Breast epithelium (tissue), 4 donors: ENCODE data around the gene RFPL2. TPM values are rescaled to one million over a fixed set of nuclear protein-coding genes. Genes with fewer than 3 reads are reported as not detected.

ENCODE experiments used
- DNase-seq, 2 donors: peaks; one replicate each; pipeline ENCODE4 v3.0.0-alpha.2; 2019; ENCODE audit warnings: low spot score in 2 of 2
- H3K27ac ChIP-seq, 2 donors: fragments of 200-600 bp; sonication (generic) in 1 of 2; one replicate each; pipeline ENCODE4 v1.5.1; 2016 to 2019; ENCODE audit warnings: mild to moderate bottlenecking in 1 of 2
- H3K27me3 ChIP-seq, 2 donors: fragments of 200-600 bp; sonication (generic) in 1 of 2; one replicate each; pipeline versions ENCODE4 v1.5.1 to v1.6.0; 2017 to 2019; ENCODE audit warnings: control low read depth in 1 of 2, mild to moderate bottlenecking in 1 of 2
- H3K36me3 ChIP-seq: fragments of 200-600 bp; one replicate; pipeline ENCODE4 v1.5.1; 2019
- H3K4me1 ChIP-seq, 2 donors: fragments of 200-600 bp; sonication (generic); one replicate each; pipeline ENCODE4 v1.5.1; 2016 to 2019; ENCODE audit warnings: control low read depth in 1 of 2
- H3K4me3 ChIP-seq, 3 donors: fragments of 200-600 bp; sonication (generic); 1 replicate in 2 of 3; 2 replicates in 1 of 3; pipeline ENCODE4 v1.5.1; 2016 to 2019; ENCODE audit warnings: mild to moderate bottlenecking in 3 of 3, moderate library complexity in 2 of 3
- H3K9me3 ChIP-seq, 2 donors: fragments of 200-600 bp; sonication (generic) in 1 of 2; one replicate each; pipeline ENCODE4 v1.5.1; 2016 to 2019; ENCODE audit warnings: control low read depth in 1 of 2
- CTCF ChIP-seq, 3 donors: fragments of 450-650 bp; IDR thresholded peaks; one replicate each; pipeline ENCODE4 v1.5.1; 2016 to 2017; ENCODE audit warnings: antibody characterized with exemption in 3 of 3, mild to moderate bottlenecking in 3 of 3, moderate library complexity in 3 of 3
- POLR2A ChIP-seq: fragments of 450-650 bp; IDR thresholded peaks from one replicate; pipeline ENCODE4 v1.6.1; 2016; ENCODE audit warnings: antibody characterized with exemption, mild to moderate bottlenecking, moderate library complexity
- POLR2AphosphoS5 ChIP-seq, 3 donors: sonication (generic); formaldehyde crosslinking; IDR thresholded peaks; one replicate each; pipeline ENCODE4 v1.6.1; 2017; ENCODE audit warnings: antibody characterized with exemption in 3 of 3
- intact Hi-C: fragments of 100-400 bp; cut with DNase I; formaldehyde crosslinking; loops from one replicate; pipeline ENCODE4 v1.15.1; 2023; ENCODE audit warnings: low total_unique reads
- total RNA-seq, 3 donors: library from RNA; depleted of rRNA; stranded (reverse); fragments of >200 nt; gene quantifications; one replicate each; pipeline ENCODE4 v1.1.0, GENCODE V29; 2016

The RFPL2 gene
- total RNA-seq = under 1 TPM in 1 of 3 donors, not detected in 2; 0.29 TPM

- peak within 1 kb of the TSS in 2 of 3 donors; percentile 28 to 48 for H3K4me3 ChIP-seq
- no peaks in the 10 kb centered on the region for H3K9me3 ChIP-seq
- H3K36me3 ChIP-seq = no peaks in the 10 kb centered on the region
- intact Hi-C loops = no loop called here
- no peak for DNase-seq
- H3K4me1 ChIP-seq = peaks cover 0 to 2% of the 10 kb centered on the region in 2 donors
- no peak within 1 kb of the TSS for H3K27ac ChIP-seq
- peaks cover 0 to 39% of the 10 kb centered on the region in 2 donors for H3K27me3 ChIP-seq
- TF ChIP-seq POLR2AphosphoS5 (IDR thresholded peaks at IDR 0.05) = no peak
- TF ChIP-seq POLR2A = no peak
- no peak for TF ChIP-seq CTCF (IDR thresholded peaks at IDR 0.05)
Measured at GRCh38 chr22:32204856-32205722, at the start of gene RFPL2. RFPL2 (minus strand) TSS chr22:32205073; CDS start chr22:32202451, 2,622 bp downstream.

GRCh38 chr22:32249231-32249630 is 44.4 kb upstream of the RFPL2 start:
- no peak for TF ChIP-seq POLR2AphosphoS5 (IDR thresholded peaks at IDR 0.05)
- TF ChIP-seq POLR2A = no peak
- TF ChIP-seq CTCF (IDR thresholded peaks at IDR 0.05) = no peak

GRCh38 chr22:32248276-32248675 is 43.4 kb upstream of the RFPL2 start:
- Histone ChIP-seq H3K36me3 (no peaks in the 10 kb centered on the region), H3K4me1 (no peaks in the 10 kb centered on the region), H3K9me3 (no peaks in the 10 kb centered on the region), H3K4me3 (no peak overlapping the region), H3K27ac (no peak overlapping the region), H3K27me3 (no peaks in the 10 kb centered on the region)
- intact Hi-C loops = loop anchor here (10.0 kb wide), 1 partner anchor 483 kb away; no protein-coding TSS in a partner anchor
- TF ChIP-seq CTCF (IDR thresholded peaks at IDR 0.05) (no peak), POLR2AphosphoS5 (IDR thresholded peaks at IDR 0.05) (no peak), POLR2A (no peak)
- DNase-seq = no peak

More at GRCh38 chr22:32249231-32249630, 44.4 kb upstream of the RFPL2 start:
- intact Hi-C loops = loop anchor here (10.0 kb wide), 1 partner anchor 484 kb away; no protein-coding TSS in a partner anchor
- no peak for DNase-seq
- Histone ChIP-seq H3K36me3 (no peaks in the 10 kb centered on the region), H3K9me3 (no peaks in the 10 kb centered on the region), H3K4me1 (no peaks in the 10 kb centered on the region), H3K4me3 (no peak overlapping the region), H3K27ac (no peak overlapping the region), H3K27me3 (no peaks in the 10 kb centered on the region)

GRCh38 chr22:32246166-32246565 is 41.3 kb upstream of the RFPL2 start:
- TF ChIP-seq POLR2A (no peak), POLR2AphosphoS5 (IDR thresholded peaks at IDR 0.05) (no peak), CTCF (IDR thresholded peaks at IDR 0.05) (no peak)
- Histone ChIP-seq H3K4me1 (no peaks in the 10 kb centered on the region), H3K9me3 (no peaks in the 10 kb centered on the region), H3K4me3 (no peak overlapping the region), H3K27me3 (no peaks in the 10 kb centered on the region), H3K27ac (no peak overlapping the region), H3K36me3 (no peaks in the 10 kb centered on the region)
- intact Hi-C loops = loop anchor here (10.0 kb wide), 1 partner anchor 481 kb away; no protein-coding TSS in a partner anchor
- DNase-seq = no peak

- Histone ChIP-seq H3K36me3 (no peaks in the 10 kb centered on the region), H3K27me3 (no peaks in the 10 kb centered on the region), H3K9me3 (no peaks in the 10 kb centered on the region), H3K4me1 (no peaks in the 10 kb centered on the region), H3K4me3 (no peak overlapping the region), H3K27ac (no peak overlapping the region)
- TF ChIP-seq POLR2AphosphoS5 (IDR thresholded peaks at IDR 0.05) = no peak
- no peak for TF ChIP-seq POLR2A
- DNase-seq = no peak
- intact Hi-C loops = loop anchor here (10.0 kb wide), 1 partner anchor 480 kb away; no protein-coding TSS in a partner anchor
Measured at GRCh38 chr22:32245042-32245441, 40.2 kb upstream of the RFPL2 start.
